HG03060 (cell line): ENCODE results near the gene RHOT2.

Source experiments
- ATAC-seq: cut with Tn5 transposase; IDR thresholded peaks from one replicate; pipeline ENCODE4 v1.9.1; 2021; ENCODE audit warnings: low read depth, moderate number of reproducible peaks; ENCODE audit not compliant: unreplicated experiment

Gene RHOT2

DNA sequence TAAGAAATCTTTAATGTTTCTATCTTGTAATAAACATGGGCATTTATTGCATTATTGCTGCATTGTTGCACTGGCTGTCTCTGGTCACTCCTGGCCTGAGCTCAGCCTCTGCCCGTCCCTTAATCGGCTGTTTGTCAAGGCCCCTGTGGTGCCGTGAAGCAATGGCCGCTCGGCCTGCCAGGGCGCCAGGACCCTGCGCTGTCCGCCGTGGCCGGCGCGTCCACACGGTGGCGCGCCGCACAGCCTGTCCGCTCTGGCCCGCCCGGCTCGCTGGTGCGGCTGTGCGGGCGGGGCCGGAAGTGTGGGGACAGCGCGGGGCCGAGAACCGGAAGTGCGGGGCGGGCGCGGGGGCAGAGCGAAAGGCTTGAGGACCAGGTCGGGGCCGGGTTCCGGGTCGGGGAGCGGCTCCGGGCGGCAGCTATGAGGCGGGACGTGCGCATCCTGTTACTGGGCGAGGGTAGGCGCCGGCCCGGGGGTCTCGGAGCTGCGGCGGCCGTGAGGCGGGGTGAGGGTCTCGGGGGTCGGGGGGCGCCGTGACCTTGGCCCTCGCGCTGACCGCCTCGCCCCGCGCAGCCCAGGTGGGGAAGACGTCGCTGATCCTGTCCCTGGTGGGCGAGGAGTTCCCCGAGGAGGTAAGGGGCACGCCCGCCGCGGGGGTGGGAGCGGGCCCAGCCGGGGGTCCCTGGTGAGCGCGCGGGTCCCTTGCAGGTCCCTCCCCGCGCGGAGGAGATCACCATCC, at the start of gene RHOT2:
Gene RHOT2, plus strand, starts transcription at position 353 of the 739 bp plus-strand sequence. Its CDS starts 68 bp downstream, at position 421.
- peak; percentile 42 for ATAC-seq

DNA sequence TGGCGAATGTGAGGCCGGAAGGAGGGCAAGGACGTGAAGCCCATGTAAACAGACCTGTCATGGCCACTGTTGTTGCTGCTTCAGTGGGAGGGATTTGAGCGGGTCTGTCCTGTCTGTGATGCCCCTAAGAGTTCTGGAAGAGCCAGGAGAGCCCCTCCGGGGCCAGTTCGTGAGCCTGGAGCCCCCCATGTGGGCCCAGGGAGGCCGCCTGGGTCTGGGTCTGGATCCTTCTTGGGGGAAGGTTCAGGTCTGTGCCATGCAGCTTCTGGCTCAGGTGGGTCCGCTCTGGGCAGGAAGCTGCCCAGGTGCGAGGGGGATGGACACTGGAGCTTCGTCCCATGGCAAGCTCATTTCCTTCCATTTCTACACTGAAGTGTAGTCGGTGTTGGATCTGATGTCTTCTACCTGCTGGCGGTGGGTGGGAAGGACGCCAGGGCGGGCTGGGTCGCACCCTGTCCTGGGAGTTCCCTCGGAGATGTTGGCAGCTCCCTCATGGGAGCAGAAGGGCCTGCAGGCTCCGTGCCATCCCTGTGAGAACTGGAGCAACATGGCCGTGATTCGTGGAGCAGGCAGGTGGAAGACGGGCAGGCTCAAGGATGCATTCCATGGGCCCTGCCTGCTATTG, 48.3 kb upstream of the RHOT2 start:
- ATAC-seq = no peak

DNA sequence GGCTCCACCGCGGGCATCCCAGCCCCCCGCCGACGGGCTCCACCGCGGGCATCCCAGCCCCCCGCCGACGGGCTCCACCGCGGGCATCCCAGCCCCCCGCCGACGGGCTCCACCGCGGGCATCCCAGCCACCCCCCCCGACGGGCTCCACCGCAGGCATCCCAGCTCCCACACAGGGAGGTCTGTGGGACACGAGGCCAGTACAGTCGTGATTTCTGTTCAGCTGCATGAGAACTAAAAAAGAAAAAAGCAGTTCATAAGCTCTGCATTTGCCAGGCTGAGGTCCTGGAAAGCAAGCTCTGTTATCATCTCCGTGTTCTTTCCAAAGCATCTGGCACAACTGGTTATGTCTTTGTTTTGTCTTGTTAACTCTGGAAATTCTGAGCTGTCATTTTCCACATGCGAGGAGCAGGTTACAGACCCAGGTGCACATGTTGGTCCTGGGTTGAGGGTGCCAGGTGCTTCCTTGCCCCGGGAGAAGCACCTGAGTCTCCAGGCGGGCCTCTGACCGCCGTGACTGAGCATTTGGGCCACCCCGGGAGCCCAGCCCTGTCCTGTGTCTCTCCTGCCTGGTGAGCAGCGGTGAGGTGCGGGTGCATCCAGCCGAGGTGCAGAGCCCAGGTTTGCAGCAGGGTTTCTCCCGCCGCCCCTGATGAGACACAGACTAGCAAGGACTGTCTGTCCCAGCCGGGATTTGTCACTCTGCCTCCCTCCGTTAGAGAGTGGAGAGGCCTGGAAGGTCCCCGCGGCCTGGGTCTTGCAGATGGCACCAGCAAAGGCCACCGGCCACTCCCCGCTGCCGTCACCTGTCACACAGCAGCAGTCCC, 47.0 kb upstream of the RHOT2 start:
- ATAC-seq = no peak

DNA sequence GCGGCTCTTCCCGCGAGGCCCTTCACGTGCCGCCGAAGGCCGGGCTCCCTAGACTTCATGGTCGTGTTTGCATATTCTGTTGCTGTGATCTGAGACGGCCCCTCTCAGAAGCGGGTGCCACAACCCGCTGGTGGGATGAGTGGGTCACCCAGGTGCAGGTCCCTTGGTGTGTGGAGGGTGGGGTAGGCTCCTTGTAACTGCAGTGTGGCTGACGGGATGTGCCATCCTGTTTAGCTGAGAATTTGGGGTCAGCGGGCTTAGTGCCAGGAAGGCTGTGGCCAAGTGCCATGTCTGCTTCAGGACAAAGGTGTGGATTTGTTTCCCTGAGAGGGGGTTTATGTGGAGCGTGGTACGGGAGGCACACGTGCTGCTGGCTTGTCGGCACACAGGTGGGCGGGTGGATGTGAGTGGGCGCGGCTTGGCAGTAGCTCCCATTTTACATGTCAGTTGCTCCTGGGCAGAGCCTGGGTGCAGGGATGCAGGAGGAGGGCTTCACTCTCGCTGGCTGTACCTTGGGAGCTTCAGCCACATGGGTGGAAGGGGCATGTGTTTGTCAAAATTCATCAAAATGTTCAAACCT, 46.3 kb upstream of the RHOT2 start:
- ATAC-seq = no peak

DNA sequence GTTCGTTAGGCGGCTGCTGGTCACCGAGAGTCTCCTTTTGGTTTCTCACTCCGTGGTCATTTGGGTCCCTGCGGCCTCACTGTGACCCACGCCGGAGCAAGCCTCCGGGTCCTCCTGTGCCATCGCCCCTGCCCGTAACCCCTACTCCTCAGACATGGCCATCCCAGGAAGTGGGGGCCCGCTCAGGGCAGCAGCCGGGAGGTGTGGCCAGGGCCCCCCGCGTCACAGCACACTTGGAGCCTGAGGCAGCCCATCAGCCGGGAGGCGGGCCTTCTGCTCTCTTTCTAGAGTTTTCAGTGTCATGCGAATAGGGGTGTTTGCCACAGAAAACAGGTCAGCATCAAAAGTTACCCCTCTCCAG, 45.0 kb upstream of the RHOT2 start:
- no peak for ATAC-seq

DNA sequence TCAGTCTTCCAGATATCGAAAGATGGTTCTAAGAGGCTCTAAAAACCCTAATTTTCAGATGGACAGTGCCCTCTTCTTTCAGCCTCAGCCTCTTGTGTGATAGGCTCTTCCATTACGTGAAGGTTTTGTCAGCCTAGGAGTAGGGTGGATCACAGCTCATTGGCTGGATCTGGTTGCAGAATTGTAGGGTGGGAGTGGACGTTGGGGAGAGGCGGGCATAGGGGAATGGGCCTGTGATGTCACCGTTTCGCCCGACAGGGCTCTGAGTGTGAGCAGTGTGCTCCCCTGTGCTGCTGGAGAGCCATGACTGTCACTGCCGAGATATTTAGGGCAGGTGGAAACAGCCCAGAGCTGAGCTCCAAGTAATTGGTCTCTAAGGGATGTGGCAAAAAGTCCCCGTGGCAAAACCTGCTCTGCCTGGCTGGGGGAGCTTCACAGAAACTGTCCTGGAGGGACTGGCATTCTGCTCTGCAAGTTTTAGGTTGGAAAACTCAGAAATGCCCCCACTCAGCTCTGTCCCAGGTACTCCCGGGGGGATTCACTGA, 43.3 kb upstream of the RHOT2 start:
- ATAC-seq = no peak

DNA sequence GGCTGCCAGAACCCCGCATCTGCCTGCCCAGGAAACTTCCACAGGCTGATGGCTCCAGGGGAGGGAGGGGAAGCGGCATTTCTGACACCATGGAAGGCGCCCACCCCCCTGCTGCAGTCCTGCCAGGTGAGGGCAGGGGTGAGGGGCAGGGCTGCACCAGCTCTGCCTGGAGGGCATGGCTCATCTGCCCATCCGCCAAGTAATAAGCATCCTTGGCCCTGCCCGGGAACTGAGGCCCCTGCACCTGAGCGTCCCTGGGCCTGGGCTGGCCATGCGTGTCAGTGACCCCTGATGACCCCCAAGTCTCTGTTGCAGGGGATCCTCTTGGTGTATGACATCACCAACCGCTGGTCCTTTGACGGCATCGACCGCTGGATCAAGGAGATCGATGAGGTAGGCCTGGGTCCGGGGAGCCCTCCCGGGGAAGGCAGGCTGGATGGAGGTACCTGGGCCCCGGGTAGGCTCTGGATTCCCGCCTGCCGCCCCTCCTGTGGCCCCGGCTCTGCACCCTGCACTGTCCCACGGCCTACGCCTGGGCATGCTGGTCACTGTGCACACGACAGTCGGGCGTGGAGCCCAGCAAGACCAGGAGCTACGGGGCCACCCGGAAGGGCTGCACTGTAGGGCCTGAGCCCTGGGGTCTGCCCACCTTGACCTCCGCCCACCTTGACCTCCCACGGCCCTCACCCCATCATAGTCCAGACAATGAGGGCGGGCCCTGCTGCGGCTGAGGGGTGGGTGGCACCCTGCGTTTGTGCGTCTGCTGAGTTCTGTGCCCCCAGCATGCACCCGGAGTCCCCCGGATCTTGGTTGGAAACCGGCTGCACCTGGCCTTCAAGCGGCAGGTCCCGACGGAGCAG, 42.6 kb upstream of the RHOT2 start:
- ATAC-seq = no peak

DNA sequence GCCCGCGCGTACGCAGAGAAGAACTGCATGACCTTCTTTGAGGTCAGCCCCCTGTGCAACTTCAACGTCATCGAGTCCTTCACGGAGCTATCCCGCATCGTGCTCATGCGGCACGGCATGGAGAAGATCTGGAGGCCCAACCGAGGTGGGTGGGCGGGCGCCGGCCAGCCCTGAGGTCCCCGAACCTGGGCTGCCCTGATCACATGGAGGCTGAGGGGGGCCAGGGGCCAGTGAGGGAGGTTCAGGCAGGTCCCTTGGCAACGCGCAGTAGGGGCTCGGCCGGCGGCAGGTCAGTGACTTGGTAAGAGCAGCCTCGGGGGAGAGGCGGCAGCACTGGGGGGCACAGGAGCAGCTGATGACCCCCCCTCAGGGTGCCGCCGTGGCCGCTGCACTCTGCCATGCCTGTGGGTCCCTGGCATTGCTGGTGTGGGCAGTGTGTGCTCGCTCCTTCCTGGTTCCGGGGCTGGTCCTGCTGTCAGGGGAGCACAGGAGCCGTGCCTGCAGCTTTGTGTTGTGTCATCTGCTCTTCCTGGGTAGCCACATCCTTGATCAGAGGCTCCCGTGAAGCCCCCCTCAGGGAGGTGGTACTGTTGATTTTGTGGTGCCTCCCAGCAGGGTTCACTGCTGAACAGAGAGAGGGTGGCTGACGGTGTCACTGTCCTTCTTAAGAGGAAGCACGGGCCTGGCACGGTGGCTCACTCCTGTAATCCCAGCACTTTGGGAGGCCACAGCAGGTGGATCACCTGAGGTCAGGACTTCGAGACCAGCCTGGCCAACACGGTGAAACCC, 41.8 kb upstream of the RHOT2 start:
- ATAC-seq = no peak

DNA sequence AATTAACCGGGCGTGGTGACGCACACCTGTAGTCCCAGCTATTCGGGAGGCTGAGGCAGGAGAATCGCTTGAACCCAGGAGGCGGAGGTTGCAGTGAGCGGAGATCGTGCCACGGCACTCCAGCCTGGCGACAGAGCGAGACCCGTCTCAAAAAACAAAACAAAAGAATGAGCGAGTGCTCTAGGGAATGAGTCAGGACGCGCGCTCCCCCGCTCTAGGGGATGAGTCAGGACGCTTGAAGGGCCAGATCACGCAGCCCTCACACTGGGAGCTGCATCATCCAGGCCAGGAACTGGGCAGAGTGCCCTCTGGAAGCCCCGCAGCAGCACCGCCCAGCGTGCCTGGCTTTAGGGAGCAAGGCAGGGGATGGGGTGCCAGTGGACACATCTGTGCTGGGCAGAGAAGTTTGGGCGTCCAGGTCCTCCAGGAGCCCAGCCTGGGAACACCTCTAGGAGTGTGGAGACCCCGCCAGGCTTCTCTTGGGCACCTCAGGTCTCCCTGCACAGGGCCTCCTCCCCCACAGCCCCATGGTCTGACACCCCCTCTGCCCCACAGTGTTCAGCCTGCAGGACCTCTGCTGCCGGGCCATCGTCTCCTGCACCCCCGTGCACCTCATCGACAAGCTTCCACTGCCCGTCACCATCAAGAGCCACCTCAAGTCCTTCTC, 41.0 kb upstream of the RHOT2 start:
- ATAC-seq = no peak

DNA sequence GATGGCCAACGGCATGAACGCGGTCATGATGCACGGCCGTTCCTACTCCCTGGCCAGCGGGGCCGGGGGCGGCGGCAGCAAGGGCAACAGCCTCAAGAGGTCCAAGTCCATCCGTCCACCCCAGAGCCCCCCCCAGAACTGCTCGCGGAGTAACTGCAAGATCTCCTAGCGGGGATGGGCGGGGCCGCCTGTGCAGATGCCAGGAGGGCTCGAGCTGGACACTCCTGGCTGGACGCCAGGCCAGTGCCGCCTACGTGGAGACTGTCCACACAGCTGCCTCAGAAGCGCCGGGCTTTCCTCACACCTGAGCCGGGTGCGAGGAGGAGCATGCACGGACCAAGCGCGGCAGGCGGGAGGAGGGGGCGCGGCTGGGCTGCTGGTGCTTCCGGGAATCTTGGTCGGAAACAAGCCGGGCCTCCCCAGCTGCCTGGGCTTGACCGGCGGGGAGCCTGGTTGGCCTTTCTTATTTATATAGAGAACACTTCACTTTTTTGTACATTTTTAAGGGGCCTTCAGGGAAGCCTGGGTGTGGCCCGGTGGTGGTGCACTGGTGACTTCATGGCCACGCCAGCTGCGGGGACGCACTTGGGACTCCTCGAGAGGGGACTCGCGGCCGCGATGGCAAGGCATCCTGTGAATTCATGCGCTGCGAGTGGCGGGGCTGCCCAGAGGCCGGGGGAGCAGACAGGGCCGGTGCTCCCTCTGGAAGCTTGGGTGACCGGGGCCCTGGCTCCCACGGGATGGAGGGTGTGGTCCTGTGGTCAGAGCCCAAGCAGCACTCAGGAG, 40.3 kb upstream of the RHOT2 start:
- no peak for ATAC-seq

DNA sequence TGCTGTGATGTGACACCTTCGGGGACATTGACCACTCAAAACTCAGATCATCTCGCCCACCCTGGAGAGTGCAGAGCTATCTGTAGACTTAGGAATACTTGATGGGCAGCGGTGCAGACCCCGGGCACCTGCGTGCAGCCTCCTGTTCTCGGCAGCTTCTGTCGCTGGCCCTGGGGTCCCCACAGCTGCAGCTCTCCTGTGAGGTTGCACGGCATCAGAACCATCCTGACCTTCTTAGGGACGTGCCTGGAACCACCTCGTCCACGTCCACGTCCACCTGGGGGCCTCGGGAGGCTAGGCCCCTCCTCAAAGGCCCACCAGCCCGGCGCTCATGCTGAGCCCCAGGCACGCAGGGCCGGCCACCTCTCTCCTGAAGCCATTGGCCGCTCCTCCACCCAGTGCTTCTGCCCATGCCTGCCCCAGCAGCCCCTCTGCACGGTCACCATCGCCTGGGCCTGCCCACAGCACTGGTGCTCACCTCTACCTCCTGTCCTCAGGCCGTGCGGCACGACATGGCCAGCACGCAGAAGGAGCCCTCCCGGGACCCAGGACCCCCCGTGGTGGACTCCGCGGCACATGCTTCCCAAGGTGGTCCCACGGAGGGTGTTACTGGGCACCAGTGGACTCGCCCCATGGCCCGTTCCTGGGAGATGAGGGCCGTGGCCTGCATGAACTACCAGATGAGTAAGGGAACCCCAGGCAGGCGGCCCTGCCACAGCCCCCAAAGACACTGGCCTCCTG, 39.4 kb upstream of the RHOT2 start:
- no peak for ATAC-seq

DNA sequence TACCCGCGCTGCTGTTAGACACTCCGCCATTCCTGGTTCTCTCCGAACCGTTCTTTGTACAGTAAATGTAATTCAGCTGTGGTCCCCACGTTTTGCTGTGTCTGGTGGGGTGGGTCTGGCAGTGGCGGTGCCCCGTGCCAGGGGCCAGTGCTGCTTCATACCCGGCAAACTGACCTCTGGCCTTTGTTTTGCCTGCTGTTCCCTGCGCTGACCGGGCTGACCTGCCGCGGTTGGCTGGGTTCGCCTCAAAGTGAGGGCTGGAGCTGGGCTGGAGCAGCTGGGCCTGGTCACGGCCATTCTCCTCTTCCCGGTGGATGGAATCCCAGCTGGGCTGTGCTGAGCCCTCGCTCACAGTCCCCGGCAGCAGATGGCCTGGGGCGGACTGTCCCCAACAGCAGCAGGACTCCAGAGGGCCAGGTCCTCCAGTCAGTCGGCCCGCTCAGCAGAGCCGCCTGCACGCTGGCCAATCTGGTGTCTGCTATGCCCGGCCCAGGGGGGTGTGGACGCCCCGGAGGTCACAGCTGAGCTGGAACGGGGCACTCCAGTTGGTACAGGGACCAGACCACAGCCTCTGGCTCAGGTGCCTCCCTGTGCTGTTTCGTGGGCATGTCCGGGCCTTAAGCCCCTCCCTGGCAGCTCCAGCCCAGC, 38.6 kb upstream of the RHOT2 start:
- ATAC-seq = no peak

DNA sequence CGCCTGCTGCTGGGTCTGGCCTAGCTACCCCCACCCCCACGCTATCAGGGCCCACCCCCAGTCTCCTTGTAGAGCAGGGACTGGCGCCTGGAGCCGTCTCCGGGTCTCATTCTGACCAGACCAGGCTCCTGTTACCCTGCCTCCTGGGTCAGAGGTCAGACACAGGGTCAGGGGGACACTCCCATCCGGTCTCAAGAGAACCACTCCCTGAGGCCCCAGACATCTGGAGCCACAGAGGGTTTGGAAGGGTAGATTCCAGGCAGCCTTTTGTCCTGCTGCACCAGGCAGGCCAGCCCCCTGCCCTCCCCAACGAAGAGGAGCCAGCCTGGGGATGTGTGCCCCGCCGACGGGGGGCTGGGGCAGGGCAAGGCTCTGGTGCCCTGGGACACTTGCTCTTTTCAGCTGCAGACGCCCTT, 38.1 kb upstream of the RHOT2 start:
- no peak for ATAC-seq

DNA sequence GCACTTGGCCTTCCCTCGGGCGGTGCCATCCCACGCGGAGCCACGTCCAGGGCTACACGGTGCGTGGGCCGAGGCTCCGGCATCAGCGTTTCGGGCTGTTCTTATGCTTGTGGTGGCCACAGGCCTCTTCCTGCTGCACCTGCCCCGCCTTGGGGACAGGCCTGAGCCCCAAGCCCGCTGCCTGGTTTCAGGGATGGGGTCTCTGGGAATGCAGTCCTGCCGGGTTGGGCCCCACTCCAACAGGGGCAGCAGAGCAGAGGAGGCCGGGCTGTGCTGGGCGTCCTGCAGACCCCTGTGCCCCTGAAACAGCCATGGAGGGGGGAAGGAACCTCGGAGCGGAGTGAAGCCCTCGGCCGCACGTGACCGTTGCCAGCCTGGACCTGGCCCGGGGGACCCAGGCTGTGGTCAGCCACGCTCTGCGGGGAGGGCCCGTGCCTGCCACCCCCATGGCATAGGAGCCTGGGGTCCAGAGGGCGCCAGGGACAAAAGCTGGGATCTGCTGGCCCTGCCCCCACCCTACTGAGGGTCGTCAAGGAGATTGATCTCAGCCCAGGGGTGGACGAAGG, 37.6 kb upstream of the RHOT2 start:
- ATAC-seq = no peak

DNA sequence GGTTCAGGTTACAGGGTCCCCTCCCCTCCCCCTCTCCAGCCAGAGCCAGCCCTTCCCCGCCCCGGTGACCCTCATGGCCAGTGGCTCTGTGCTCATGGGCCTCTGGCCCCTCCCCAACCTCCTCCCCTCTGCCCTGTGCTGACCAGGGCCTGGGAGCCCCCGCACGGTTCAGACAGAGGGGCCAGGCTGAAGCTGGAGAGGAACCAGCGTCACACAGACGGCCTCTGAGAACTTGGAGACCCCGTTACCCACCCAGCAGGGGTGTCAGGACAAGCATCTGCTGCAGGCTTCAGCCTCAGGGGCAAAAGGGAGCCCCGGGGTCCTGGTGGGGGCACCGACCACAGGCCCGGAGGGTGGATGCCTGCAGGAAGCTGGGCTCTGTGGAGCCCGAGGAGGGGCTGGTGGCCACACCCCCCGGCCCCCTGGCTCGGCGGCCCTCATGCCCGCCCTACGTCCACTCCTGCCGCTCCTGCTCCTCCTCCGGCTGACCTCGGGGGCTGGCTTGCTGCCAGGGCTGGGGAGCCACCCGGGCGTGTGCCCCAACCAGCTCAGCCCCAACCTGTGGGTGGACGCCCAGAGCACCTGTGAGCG, 37.0 kb upstream of the RHOT2 start, which contains the start of gene WFIKKN1:
Gene WFIKKN1, plus strand, starts transcription at position 171 of the 591 bp plus-strand sequence. Its CDS starts 269 bp downstream, at position 440.
- no peak for ATAC-seq

DNA sequence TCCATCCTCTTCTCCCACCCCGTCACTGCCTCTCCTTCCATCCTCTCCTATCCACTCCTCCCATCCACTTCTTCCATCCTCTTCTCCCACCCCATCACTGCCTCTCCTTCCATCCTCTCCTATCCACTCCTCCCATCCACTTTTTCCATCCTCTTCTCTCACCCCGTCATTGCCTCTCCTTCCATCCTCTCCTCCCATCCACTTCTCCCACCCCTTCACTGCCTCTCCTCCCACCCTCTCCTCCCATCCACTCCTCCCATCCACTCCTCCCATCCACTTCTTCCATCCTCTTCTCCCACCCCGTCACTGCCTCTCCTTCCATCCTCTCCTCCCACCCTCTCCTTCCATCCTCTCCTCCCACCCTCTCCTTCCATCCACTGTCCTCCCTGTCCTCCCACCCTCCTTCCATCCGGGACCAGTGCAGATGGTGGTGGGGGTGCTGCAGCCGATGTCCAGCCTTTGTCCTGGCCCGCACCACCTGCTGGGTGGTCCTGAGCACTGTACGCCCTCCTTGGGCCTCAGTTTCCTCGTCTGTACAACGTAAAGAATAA, 36.0 kb upstream of the RHOT2 start:
- ATAC-seq = no peak
